GM18519 (cell line): Measurements from ENCODE around the gene DCHS1.

Experiments
- ATAC-seq: cut with Tn5 transposase; IDR thresholded peaks from one replicate; pipeline ENCODE4 v1.9.1; 2021; ENCODE audit warnings: mild to moderate bottlenecking, moderate library complexity; ENCODE audit not compliant: unreplicated experiment, low FRiP score

Gene DCHS1

GRCh38 chr11:6615882-6616585 is 39.6 kb downstream of the DCHS1 start:
- no peak for ATAC-seq

GRCh38 chr11:6615046-6615445 is 40.6 kb downstream of the DCHS1 start:
- no peak for ATAC-seq

DNA sequence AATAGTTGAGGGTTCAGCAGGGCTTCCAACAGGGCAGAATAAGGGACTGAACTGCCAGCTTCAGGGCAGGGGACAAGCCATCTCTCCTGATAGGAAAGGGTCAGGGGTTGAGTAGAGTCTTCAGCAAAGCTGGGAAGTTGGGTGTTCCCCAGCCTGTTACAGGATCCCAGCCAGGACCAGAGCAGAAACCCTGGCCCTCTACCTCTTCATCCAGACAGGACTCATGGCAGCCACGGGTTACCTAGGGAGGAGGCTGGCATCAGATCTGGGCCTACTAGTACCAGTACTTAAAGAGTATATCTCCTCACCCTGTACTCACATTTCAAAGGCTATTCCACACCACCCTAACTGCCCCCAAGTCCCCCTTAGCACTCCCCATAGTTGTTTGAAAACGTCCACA is 41.2 kb downstream of the DCHS1 start:
- no peak for ATAC-seq

DNA sequence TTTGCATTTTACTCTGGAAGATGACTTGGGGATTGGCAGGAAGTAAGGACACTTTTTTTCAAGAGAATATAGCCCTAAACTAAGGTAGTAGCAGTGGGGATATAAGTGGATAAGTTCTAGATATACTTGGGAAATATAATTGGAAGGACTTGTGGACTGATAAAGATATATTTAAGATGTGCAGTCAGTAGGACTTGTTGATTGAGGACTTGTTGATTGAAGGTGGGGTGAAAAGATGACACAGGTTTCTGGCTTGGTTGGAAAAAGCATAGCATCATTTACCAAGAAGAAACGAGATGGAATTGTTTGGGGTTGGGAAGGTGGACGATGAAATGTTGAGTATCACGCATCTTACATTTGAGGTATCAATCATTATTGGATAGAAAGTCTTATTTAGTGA is 42.1 kb downstream of the DCHS1 start:
- no peak for ATAC-seq

GRCh38 chr11:6612213-6613041 is 43.2 kb downstream of the DCHS1 start, which contains the start of gene TAF10:
Gene TAF10 (minus strand): TSS chr11:6612216. CDS start chr11:6612189, 27 bp downstream.
- peak; percentile 80 for ATAC-seq

DNA sequence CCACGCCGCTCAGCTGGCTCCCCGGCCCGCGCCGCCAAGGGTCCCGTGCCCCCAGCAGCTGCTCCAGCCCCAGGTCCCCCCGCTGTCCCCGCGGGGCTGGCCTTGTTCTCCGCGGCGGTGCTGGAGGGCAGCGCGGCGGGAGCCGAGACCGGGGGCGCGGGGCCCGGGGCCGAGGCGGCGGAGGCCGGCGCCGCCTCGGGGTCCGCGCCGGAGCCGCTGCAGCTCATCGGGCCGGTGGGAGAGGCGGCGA is 43.7 kb downstream of the DCHS1 start:
- peak; percentile 11 for ATAC-seq

DNA sequence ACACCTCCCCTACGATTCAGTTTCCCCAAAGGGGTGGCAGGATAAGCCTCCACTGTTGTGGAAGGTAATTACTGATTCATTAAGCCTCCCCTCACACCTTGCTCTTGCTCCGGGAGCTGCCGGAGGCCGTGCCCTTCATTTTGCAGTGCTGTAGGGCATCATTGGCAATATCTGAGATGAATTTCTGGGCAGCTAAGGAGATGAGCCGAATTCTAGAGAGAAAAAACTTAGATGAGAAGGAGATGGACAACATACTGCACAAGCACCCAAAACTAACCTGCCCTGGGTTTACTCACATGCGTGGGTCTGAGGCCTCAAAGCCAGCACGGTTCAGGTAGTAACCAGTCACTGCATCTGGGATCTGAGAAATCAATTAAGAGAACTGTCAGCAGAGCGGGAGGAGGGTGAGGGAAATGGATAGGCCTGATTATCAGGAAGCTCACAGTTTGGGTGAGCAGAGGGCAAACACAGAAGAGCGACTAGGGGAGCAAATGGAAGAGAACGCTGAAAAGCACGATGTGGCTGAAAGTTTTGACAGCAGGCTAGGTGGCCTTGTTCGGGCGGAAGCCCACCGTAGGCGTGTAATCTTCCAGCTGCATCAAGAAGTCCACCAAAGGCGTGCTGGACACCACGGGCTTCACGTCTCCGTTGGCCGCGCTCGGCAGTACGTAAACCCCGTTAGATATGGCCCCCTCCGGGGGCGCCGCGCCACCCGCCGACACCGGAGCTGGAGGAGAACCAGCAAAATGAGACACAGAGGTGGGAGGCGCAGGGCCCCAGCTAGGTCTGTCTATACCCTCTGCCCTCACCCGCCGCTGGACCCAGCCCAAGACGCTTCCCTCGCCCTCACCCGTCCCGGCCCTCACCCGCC is 44.3 kb downstream of the DCHS1 start:
- ATAC-seq: no peak

GRCh38 chr11:6610591-6610990 is 45.0 kb downstream of the DCHS1 start:
- no peak for ATAC-seq

GRCh38 chr11:6609502-6610015 is 46.0 kb downstream of the DCHS1 start:
- ATAC-seq: no peak

- no peak for ATAC-seq
Measured at GRCh38 chr11:6608726-6609501, 46.7 kb downstream of the DCHS1 start.

GRCh38 chr11:6608011-6608410 is 47.6 kb downstream of the DCHS1 start:
- ATAC-seq: no peak

DNA sequence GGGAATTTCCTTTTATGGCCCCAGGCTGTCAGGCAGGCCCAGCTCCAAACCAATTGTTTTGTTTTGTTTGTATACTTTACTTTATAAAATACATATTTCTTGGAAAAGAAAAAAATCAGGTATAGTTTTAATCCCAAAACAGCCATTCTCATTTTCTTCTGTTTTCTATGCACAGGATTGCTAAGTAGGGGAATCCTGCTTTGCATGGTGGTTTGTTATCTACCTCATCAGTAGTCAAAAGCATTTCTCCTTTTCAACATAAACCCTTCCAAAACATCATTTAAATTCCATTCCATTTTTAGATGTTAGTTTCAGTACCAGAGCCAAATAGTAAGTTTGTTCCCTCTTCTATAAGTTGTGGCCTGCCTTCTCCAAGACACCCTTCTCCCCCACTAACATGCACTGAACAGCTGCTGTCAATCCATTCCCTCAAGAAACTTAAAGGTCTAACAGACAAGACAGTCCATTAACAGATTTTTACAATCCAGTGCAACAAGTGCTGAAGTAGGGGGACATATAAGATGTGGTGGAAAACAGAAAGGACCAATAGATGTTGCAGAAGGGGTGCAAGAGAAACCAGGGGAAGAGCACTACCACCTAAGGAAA is 48.3 kb downstream of the DCHS1 start:
- ATAC-seq: no peak

GRCh38 chr11:6606471-6607189 is 49.0 kb downstream of the DCHS1 start:
- ATAC-seq: peak; percentile 31

- no peak for ATAC-seq
Measured at GRCh38 chr11:6604790-6605189, 50.8 kb downstream of the DCHS1 start.

GRCh38 chr11:6604081-6604626 is 51.5 kb downstream of the DCHS1 start:
- peak; percentile 37 for ATAC-seq

GRCh38 chr11:6603287-6604080 is 52.1 kb downstream of the DCHS1 start, which contains the start of the genes ILK and RRP8:
Gene ILK (plus strand): TSS chr11:6603774. CDS start chr11:6604272, 498 bp downstream.
Gene RRP8 (minus strand): TSS chr11:6603616. CDS start chr11:6603502, 114 bp downstream.
- ATAC-seq: peak; percentile 61

GRCh38 chr11:6602096-6602940 is 53.3 kb downstream of the DCHS1 start:
- ATAC-seq: no peak
